EL (cell line): ENCODE data around the gene RPS3.

Experiments
- DNase-seq: peaks from one replicate; pipeline ENCODE4 v3.0.0-alpha.2; 2016

Gene RPS3

DNA sequence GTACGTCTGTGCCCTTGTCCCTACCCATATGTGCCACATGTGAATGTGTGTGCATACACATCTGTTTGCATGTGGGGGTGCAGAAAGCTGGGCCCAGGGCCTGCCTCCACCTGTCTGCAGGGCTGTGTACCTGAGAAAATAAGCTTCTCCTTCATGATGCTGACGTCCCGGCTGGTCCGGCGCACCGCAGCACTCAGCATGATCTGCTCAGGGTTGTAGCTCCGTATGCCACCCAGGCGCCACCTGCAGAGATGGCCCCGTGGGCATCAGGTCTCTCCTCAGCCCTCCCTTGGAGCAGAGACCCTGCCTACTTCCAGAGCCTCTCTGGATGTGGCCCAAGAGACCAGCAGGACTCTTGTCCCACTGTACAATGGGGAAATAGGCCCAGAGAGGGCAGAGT is 37.5 kb downstream of the RPS3 start:
- DNase-seq, result no peak

DNA sequence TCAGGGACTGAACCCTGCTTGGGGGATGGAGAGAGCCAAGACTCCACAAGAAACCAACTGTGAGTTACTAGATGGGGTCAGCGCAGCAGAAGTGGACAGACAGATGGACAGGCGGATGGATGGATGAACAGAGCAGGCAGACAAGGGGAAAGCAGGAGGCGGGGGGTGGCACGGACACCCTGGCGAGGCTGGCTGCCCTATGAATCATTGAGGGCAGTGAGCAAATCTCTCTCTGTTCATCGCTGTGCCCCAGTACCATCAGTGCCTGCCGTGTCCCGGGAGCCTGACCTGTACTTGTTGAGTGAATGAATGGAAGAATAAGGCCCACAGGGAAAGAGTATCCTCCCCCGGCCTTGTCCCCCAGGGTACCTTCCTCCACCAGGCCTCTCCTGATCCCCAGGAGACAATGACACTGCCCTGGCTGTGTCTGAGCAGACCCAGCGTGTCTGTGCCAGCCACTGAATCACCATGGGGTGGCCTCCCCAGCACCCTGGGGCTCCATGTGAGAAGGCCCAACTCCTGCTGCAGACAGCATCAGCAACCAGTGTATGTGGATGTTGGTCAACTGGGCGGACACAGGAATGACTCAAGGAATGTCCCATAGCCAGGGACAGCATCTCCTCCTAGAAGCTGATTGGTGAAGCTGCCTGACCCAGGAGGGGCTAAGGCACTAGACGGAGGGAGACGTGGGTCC is 38.8 kb downstream of the RPS3 start:
- peak; percentile 12 for DNase-seq

DNA sequence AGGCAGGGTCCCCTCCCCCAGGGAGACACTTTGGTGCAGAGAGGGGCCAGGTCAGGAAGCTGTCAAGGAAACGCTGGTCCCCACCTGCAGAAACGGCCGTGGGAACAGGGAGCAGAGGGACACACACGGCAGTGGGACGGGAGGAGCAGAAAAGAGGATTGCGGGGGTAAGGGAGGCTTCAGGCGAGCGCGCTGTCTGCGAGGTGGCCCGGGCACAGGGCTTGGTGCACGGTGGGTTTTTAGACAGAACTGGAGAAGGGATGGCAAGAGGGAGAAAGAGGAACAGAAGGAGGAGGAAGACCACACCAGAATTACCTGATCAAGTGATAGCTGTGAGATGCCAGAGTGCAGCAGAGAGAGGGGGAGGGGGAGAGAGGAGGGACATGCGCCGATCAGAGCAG is 39.7 kb downstream of the RPS3 start:
- no peak for DNase-seq

DNA sequence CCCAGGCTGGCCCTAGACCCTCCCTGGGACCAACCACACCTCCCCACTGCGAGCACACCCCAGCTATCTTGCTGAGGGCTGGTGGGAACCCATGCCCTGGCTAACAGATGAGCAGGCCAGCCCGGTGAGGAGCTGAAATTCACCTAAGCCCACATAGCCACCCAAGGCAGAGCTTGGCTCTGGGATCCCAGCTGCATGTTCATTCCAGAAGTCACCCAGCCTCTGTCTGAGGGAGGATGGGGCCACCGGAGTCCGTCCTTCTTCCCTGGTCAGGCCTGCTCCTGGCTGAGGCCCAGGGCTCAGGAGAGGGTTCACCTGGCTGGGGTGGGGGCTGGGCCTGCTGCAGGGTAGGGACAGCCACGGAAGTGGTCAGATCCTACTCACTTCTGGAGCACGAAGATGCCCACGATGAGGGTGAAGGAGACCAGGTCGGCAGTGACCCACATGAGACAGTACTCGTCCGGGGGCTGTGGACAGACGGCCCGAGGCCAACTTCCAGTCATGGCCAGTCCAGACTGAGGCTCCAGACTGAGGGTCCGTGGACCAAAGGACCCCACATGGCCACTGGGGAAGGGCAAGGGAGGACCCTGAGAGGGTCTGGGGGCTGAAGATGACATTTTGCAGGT is 40.3 kb downstream of the RPS3 start:
- no peak for DNase-seq

DNA sequence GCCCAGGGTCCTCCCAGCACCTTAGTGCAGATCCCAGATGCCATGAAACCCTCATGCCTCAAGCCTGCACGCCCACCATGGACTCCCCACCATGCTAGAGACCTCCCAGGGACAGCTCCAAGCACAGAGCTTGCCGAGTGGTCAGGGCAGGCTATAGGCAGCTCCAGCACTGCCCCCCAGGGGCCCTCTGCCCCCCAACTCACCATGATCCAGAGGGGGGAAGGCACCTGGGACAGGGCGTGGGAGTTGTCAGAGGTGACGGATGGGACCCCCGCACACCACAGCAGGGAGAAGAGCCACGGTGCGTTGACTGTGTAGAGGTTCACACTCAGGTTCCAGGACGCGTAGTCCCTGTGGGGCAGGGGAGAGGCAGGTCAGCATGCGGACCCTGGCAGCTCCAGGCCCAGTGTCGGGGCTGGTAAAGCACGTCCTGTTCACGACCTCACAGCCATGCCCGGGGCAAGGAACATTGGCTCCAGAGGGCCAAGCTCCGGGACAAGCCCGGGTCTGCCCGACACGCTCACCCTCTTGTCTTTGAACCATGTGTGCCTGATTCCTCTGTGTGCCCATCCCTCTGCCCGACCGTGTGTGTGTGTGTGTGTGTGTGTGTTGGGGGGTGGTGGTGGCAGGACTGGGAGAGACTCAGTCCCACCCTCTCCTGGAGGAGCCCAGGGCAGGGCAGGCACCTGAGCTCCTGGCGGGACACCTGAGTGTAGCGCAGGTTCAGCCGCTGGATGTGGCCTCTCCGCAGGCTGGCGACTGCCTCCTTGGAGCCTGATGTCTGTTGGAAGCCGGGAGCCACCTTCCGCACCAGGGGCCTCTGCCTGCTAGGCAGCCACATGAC is 41.9 kb downstream of the RPS3 start:
- DNase-seq, result no peak

DNA sequence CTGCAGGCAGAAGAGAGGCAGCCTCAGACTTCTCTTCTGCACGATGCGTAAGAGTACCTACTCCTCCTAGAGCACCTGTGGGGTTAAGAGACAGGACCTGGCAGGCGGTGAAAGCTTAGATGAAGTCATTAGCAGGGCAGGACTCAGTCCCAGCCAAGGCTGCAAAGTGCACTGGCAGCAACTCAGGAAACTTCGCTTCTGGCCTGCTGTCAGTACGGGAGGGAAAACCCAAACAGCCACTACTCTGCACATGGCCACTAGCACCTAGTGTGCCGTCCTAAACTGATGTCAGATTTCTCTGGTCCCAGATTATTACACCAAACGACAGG is 42.5 kb downstream of the RPS3 start:
- no peak for DNase-seq

DNA sequence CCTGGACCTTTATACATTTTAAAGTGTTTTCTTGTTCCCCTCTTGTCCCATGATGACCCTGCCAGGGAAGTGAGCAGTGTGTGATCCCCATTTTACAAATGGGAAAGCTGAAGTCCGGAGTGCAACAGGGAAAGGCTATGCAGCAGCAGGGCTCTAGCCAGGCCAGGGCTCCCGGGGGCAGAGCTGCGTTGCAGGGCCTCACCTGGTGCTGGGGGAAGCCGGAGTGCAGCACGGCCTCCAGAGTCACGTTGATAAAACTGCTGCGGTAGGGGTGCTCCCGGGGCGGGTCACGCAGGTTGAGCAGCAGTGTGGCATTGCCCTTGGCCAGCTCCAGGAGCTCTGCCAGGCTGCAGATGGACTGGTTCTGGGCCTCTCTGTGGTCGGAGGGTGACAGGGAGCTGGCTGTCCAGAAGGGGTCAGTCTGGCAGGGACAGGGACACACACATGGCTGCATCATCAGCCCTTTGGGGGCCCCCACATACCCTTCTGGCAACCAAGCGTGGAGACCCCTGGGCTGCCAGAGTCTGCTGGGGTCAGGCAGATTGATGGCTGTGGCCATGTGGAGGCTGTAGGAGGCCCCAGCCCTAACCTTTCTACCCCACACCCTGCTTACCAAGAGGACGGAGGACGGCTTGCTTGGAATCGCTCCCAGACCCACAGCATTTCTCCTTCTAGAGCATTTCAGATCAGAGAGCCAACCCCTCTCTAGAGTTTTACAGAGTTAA is 43.0 kb downstream of the RPS3 start:
- DNase-seq, result no peak

DNA sequence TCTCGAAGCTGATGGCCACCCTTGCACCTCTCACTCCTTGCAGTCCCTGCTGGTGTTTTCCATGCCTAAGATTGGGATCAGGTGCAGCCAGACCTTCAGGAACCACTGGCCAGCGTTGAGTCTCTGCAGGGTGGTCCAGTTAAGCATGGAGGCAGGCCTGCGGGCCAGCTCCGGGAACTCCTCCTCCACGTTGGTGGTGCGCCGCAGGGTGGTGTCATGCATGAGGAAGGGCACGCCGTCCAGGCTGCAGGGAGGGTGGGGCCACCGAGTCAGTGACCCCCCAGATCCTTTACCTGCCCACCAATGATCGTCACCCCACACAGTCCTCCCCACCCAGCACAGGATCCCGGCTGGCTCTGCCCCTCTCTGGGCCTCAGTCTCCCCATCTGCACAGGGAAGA is 43.7 kb downstream of the RPS3 start:
- DNase-seq, result no peak

DNA sequence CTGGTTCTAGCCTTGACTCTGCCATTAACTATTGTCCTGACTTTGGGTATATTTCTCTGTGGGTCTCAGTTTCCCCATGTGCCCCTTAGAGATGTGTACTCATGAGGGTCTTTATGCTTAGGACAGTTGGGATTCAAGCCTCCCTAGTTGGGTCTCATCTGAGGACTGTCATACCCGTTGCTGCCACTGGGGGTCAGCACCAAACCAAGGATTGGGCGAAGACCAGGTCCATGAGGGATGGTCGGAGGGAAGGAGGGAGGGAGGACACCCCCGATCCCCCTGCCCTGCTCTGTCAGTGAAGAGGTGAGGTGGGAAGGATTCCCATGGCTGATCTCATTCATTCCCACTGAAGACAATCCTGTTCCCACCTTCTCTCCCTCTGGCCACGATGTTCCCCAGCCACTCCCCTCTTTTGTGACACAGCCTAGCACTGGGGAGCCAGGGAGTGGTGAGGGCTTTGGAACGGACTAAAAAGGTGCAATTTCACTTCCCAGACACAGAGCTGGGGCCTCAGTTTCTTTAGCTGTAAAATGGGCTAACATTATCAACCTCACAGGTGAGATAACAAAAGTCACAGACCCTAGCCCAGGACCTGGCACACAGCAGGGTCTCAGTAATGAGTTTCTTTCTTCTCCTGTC is 46.1 kb downstream of the RPS3 start:
- DNase-seq, result peak; percentile 60

DNA sequence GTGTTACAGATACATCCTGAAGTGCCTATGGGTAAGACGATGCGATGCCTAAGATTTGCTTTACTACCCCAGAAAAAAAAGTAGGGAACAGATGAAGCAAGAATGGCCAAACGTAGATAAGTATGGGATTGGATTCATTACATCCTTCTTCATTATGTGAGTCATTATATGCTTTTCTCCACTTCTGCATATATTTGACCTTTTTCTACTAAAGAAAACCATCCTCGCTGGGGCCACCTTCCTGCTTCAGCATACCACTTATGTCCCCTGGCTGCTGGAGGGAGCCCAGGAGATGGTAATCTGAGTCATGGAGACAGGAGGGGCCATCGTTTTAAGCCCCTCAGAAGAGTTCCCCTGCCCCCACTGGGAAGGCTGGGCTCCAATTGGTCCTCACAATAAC is 48.1 kb downstream of the RPS3 start:
- DNase-seq, result no peak

DNA sequence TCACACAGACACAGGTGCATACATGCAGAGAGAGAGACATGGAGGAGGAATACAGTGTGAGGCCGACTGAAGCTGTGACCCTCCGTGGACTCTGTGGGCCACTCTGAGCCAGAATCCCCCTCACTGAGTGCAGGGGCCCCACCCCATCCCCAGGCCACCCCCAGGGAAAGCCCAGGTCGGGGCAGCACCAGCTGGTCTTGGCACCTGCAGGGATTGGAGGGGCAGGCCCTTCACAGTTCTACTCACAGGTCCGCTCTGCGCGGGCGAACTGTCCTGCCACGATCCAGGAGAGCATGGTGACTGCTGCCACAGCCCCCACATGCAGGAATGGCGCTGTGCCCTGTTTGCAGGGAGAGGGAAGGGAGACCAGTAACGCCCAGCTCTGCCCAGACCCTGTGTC is 50.0 kb downstream of the RPS3 start:
- no peak for DNase-seq

DNA sequence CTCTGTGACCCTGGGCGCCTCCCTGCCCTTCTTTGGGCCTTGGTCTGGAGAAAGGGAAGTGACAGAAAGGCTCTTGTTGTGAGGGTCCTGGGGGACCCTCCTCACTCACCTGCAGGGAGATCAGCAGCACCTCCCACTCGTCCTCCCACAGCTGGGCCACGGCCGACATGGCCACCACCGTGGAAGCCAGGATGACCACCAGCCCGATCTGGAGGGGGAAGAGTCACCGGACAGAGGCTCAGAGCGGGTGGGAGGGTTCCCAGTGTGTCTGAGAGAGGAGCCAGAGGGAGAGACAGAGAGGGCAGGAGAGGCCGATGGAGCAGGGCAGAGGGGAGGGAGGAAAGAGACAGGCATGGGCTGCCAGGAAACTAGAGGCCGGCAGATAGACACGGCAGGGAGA is 50.5 kb downstream of the RPS3 start:
- DNase-seq, result no peak

DNA sequence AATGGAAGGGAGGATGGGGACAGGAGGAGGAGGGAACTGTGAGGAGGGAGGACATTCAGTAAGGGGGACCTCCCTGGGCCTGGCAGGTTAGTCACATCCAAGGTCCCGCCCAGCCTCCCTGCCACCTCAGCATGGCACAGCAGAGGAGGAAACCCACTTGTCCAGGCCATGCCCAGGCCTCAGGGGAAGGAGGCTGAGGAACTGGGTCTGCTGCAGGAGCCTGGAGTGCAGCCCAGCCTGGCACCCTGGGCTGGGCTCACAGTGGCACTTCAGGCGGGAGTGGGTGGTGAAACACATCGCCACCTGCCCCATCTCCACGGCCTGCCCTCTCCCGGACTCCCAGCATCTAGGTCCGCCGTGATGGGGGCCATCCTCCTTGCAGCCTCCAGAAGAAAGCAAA is 50.9 kb downstream of the RPS3 start:
- DNase-seq, result no peak

DNA sequence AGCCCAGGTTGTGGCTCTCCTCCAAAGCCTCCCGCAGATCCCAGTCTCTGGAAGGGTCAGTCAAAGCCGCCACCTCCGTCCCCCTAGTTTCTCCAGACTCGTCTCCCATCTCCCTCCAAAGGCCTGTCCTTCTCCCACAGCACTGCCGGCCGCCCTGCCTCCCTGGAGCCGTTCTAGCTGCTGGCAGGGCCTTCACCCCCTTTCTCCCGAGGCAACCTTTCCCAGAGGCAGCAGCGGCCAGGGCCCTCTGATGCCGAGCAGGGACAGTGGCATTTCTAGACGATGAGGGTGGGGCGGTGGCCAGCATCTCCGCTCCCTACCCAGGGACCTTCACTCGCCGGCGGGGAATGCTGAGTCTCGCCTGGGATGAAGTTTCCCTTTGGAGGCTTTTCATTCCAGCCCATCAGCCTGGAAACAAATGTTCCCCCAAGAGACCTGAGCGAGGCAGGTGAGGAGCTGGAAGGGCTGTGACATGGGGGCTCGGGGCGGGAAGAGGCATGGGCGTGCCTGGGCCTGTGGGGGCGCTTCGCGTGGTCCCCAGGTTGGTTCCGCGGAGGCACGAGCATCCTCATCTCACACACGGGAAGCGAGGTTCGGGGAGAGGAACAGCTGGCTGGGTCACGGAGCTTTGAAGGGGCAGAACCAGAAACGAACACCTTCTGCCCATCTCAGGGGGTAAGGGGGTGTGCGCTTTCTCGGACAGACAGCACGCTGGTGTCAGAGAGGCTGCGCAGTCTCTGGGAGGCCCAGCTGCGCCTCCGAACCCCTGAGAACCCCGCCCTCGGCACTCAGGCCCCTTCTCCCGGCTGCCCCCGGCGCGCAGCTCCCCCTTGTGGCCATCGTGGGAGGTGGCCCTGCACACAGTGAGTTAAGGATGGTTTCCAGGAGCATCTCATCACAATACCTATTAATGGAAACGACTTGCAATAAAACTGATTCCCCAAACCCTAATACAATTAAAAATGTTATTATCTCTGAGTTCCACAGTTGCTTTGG is 51.8 kb downstream of the RPS3 start:
- DNase-seq, result no peak

DNA sequence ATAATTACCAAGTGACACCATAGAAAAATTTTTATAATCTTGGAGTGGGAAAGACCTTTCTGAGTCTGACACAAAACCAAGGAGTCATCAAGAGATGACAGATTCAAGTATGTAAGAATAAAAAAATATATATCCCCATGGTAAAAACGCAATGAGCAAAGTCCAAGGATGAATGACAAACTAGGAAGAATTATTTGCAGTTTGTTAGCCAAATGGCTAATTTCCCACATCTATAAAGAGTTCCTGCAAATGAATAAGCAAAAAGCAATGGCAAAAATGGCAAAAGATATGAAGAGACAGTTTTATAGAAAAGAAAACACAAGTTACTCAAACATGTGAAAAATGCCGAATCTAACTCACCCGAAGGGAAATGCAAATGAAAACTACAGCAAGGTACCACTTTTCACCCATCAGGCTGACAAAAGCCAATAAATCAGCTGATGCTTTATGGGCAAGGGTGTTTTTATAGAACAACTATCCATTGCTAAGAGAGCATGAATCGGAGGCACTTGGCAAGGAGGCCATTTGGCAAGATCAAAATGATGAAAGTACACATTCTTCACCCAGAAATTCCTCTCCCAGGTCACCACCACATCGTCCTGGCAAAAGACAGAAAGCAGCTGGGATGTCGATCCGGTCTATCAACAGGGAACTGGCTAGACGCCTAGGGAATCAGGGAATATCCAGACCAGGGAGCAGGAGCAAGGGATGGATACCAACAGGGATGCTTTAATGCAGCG is 54.8 kb downstream of the RPS3 start:
- DNase-seq, result peak; percentile 65

DNA sequence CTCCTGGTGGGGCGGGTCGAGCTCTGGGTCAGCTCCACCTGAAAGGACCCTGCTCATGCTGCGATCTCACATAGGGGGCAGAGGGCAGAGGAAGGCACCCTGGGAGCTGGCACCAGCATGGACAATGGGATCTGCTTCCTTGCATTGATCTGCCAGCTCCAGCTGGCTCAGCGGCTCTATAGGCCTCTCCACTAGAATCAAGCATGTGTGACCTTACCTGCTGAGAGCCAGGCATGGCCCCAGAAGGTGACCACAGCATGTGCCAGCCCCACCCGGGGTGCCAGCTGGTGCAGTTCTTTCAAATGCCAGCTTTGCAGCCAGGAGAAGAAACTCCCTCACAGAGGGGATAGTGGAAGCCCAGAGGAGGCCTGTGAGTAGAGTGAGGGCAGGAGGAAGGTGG is 55.7 kb downstream of the RPS3 start:
- no peak for DNase-seq
